Osteocyte (in vitro differentiated cells): ENCODE data around the gene ELL3. TPM values are rescaled to one million over a fixed set of nuclear protein-coding genes. Genes with fewer than 3 reads are reported as not detected.
"Not testable (repeated sequence)": the region's sequence is repeated elsewhere in the genome, so short reads cannot be mapped to it uniquely, and the experiment has no call there.

Source experiments
- DNase-seq: peaks from one replicate; pipeline ENCODE4 v3.0.0; 2021; ENCODE audit warnings: mixed read lengths; ENCODE audit not compliant: unreplicated experiment; ENCODE audit errors: extremely low spot score
- H3K27ac Mint-ChIP-seq: one replicate; pipeline ENCODE4 v1.8.0; 2021; ENCODE audit warnings: mild to moderate bottlenecking, mixed read lengths; ENCODE audit not compliant: unreplicated experiment
- H3K27me3 Mint-ChIP-seq: one replicate; pipeline ENCODE4 v1.8.0; 2021; ENCODE audit warnings: mixed read lengths; ENCODE audit not compliant: unreplicated experiment
- H3K36me3 Mint-ChIP-seq: one replicate; pipeline ENCODE4 v1.8.0; 2021; ENCODE audit warnings: mixed read lengths; ENCODE audit not compliant: unreplicated experiment
- H3K4me1 Mint-ChIP-seq: one replicate; pipeline ENCODE4 v1.8.0; 2021; ENCODE audit warnings: mixed read lengths; ENCODE audit not compliant: unreplicated experiment
- H3K4me3 Mint-ChIP-seq: one replicate; pipeline ENCODE4 v1.8.0; 2021; ENCODE audit warnings: mild to moderate bottlenecking, moderate library complexity, mixed read lengths; ENCODE audit not compliant: unreplicated experiment
- H3K9me3 Mint-ChIP-seq: one replicate; pipeline ENCODE4 v1.8.0; 2021; ENCODE audit warnings: mixed read lengths; ENCODE audit not compliant: unreplicated experiment
- CTCF ChIP-seq: fragments of 200-600 bp; sonication (generic); IDR thresholded peaks from 2 replicates; pipeline ENCODE4 v1.5.0; 2021; ENCODE audit warnings: antibody characterized with exemption, mild to moderate bottlenecking, moderate library complexity
- long read RNA-seq: library from polyadenylated mRNA; unstranded; transcript quantifications from one replicate; pipeline ENCODE4 v2.0.0, GENCODE V29; 2021
- total RNA-seq: library from RNA; stranded (reverse); gene quantifications from 2 replicates; pipeline ENCODE4 v1.2.1, GENCODE V29; 2021

Gene ELL3
- total RNA-seq: 1.6 and 2.3 TPM in 2 replicates
- long read RNA-seq, transcript ELL3-201 (11 exons, 2,352 nt): major isoform, 9 of 12 reads
- long read RNA-seq, partial matches to known transcripts: 0 of 12 reads
- long read RNA-seq, other reads (novel, unspliced or antisense): 3 of 12 reads

GRCh38 chr15:43776718-43777266, at the start of gene ELL3:
ELL3 (minus strand) TSS chr15:43776966; CDS start chr15:43776901, 65 bp downstream.
- Mint-ChIP-seq H3K9me3 (no peaks in the 10 kb centered on the region), H3K27me3 (no peaks in the 10 kb centered on the region), H3K36me3 (peaks cover 14% of the 10 kb centered on the region), H3K4me1 (peaks cover 19% of the 10 kb centered on the region), H3K27ac (peak within 1 kb of the TSS; percentile 87), H3K4me3 (peak within 1 kb of the TSS; percentile 86)
- DNase-seq: peak; percentile 89
- no peak for TF ChIP-seq CTCF

GRCh38 chr15:43826029-43826507, 49.3 kb upstream of the ELL3 start:
- H3K9me3 Mint-ChIP-seq: no peaks in the 10 kb centered on the region
- H3K4me3 Mint-ChIP-seq: peak overlapping the region; percentile 81
- DNase-seq: peak; percentile 34
- H3K27ac Mint-ChIP-seq: peak overlapping the region; percentile 21
- H3K27me3 Mint-ChIP-seq: no peaks in the 10 kb centered on the region
- TF ChIP-seq CTCF: no peak
- H3K4me1 Mint-ChIP-seq: peaks cover 45% of the 10 kb centered on the region
- no peaks in the 10 kb centered on the region for H3K36me3 Mint-ChIP-seq

GRCh38 chr15:43825305-43825704, 48.5 kb upstream of the ELL3 start:
- H3K27me3 Mint-ChIP-seq, H3K4me3 Mint-ChIP-seq, H3K9me3 Mint-ChIP-seq, H3K27ac Mint-ChIP-seq, H3K36me3 Mint-ChIP-seq: not testable (repeated sequence)
- DNase-seq: peak; percentile 60
- H3K4me1 Mint-ChIP-seq: peaks cover 46% of the 10 kb centered on the region

GRCh38 chr15:43824302-43825246, 47.8 kb upstream of the ELL3 start, which contains the start of gene MFAP1:
MFAP1 (minus strand) TSS chr15:43824690; CDS start chr15:43824569, 121 bp downstream.
- no peaks in the 10 kb centered on the region for H3K27me3 Mint-ChIP-seq

GRCh38 chr15:43821505-43821904, 44.7 kb upstream of the ELL3 start:
- no peak for DNase-seq
- H3K4me1 Mint-ChIP-seq: peaks cover 26% of the 10 kb centered on the region
- peaks cover 11% of the 10 kb centered on the region for H3K36me3 Mint-ChIP-seq
- no peak overlapping the region for H3K27ac Mint-ChIP-seq
- H3K27me3 Mint-ChIP-seq: no peaks in the 10 kb centered on the region
- H3K9me3 Mint-ChIP-seq: no peaks in the 10 kb centered on the region
- no peak for TF ChIP-seq CTCF
- peak overlapping the region; percentile 20 for H3K4me3 Mint-ChIP-seq

More at GRCh38 chr15:43824302-43825246, 47.8 kb upstream of the ELL3 start, which contains the start of gene MFAP1:
- no peaks in the 10 kb centered on the region for H3K9me3 Mint-ChIP-seq
- TF ChIP-seq CTCF: no peak
- H3K4me3 Mint-ChIP-seq: peak within 1 kb of the TSS; percentile 96
- H3K4me1 Mint-ChIP-seq: peaks cover 46% of the 10 kb centered on the region
- peak; percentile 96 for DNase-seq
- no peaks in the 10 kb centered on the region for H3K36me3 Mint-ChIP-seq
- peak within 1 kb of the TSS; percentile 98 for H3K27ac Mint-ChIP-seq

GRCh38 chr15:43815064-43815463, 38.3 kb upstream of the ELL3 start:
- H3K9me3 Mint-ChIP-seq, H3K4me3 Mint-ChIP-seq, DNase-seq, H3K27ac Mint-ChIP-seq, H3K27me3 Mint-ChIP-seq, H3K4me1 Mint-ChIP-seq: not testable (repeated sequence)
- peaks cover 38% of the 10 kb centered on the region for H3K36me3 Mint-ChIP-seq
